T-helper 1 cell treated with Interleukin-12 subunit alpha and Interleukin-12 subunit beta and Interleukin-4 antibody, amounts not matched to agents 30 μg/mL and 1 μg/mL, for 36 hours (primary cell): ENCODE results near the gene TNRC6B.
"Not testable (repeated sequence)": the region's sequence is repeated elsewhere in the genome, so short reads cannot be mapped to it uniquely, and the experiment has no call there.

ENCODE experiments used
- H3K27ac Mint-ChIP-seq: one replicate; pipeline ENCODE4 v1.8.0; 2021; ENCODE audit warnings: mild to moderate bottlenecking, mixed read lengths
- H3K27me3 Mint-ChIP-seq: one replicate; pipeline ENCODE4 v1.8.0; 2021; ENCODE audit warnings: low read depth, mixed read lengths
- H3K36me3 Mint-ChIP-seq: one replicate; pipeline ENCODE4 v1.8.0; 2021; ENCODE audit warnings: low read depth, mixed read lengths
- H3K4me1 Mint-ChIP-seq: one replicate; pipeline ENCODE4 v1.8.0; 2021; ENCODE audit warnings: low read depth, mixed read lengths
- H3K4me3 Mint-ChIP-seq: one replicate; pipeline ENCODE4 v1.8.0; 2021; ENCODE audit warnings: mild to moderate bottlenecking, moderate library complexity, mixed read lengths
- H3K9me3 Mint-ChIP-seq: one replicate; pipeline ENCODE4 v1.8.0; 2021; ENCODE audit warnings: mixed read lengths

The TNRC6B gene

GRCh38 chr22:40194656-40195055 is 16.9 kb downstream of the TNRC6B start:
- Mint-ChIP-seq H3K27ac (no peak overlapping the region), H3K36me3 (peaks cover 12% of the 10 kb centered on the region), H3K4me3 (no peak overlapping the region), H3K27me3 (no peaks in the 10 kb centered on the region), H3K4me1 (peaks cover 44% of the 10 kb centered on the region), H3K9me3 (no peaks in the 10 kb centered on the region)

GRCh38 chr22:40196628-40197360 is 19.1 kb downstream of the TNRC6B start:
- Mint-ChIP-seq H3K36me3 (peaks cover 12% of the 10 kb centered on the region), H3K4me3 (no peak overlapping the region), H3K9me3 (no peaks in the 10 kb centered on the region), H3K27me3 (no peaks in the 10 kb centered on the region), H3K4me1 (peaks cover 38% of the 10 kb centered on the region), H3K27ac (peak overlapping the region; percentile 9)

- Mint-ChIP-seq H3K36me3 (peaks cover 12% of the 10 kb centered on the region), H3K4me1 (peaks cover 38% of the 10 kb centered on the region)
- not testable (repeated sequence) for H3K4me3 Mint-ChIP-seq, H3K9me3 Mint-ChIP-seq, H3K27ac Mint-ChIP-seq, H3K27me3 Mint-ChIP-seq
Observed at GRCh38 chr22:40197421-40197820, 19.7 kb downstream of the TNRC6B start.

GRCh38 chr22:40198733-40199132 is 21.0 kb downstream of the TNRC6B start:
- H3K27ac Mint-ChIP-seq, result no peak overlapping the region
- no peak overlapping the region for H3K4me3 Mint-ChIP-seq
- peaks cover 8% of the 10 kb centered on the region for H3K36me3 Mint-ChIP-seq
- H3K27me3 Mint-ChIP-seq, result no peaks in the 10 kb centered on the region
- H3K9me3 Mint-ChIP-seq, result no peaks in the 10 kb centered on the region
- H3K4me1 Mint-ChIP-seq, result peaks cover 41% of the 10 kb centered on the region

GRCh38 chr22:40199223-40199622 is 21.5 kb downstream of the TNRC6B start:
- peaks cover 42% of the 10 kb centered on the region for H3K4me1 Mint-ChIP-seq
- no peaks in the 10 kb centered on the region for H3K27me3 Mint-ChIP-seq
- no peak overlapping the region for H3K4me3 Mint-ChIP-seq
- no peak overlapping the region for H3K27ac Mint-ChIP-seq
- no peaks in the 10 kb centered on the region for H3K9me3 Mint-ChIP-seq
- H3K36me3 Mint-ChIP-seq, result peaks cover 7% of the 10 kb centered on the region

- Mint-ChIP-seq H3K27ac (no peak overlapping the region), H3K36me3 (peaks cover 7% of the 10 kb centered on the region), H3K9me3 (no peaks in the 10 kb centered on the region), H3K27me3 (no peaks in the 10 kb centered on the region), H3K4me3 (no peak overlapping the region), H3K4me1 (peaks cover 41% of the 10 kb centered on the region)
Observed at GRCh38 chr22:40199852-40200251, 22.1 kb downstream of the TNRC6B start.

- no peak overlapping the region for H3K27ac Mint-ChIP-seq
- peaks cover 41% of the 10 kb centered on the region for H3K4me1 Mint-ChIP-seq
- H3K27me3 Mint-ChIP-seq, result no peaks in the 10 kb centered on the region
- peaks cover 7% of the 10 kb centered on the region for H3K36me3 Mint-ChIP-seq
- H3K4me3 Mint-ChIP-seq, result no peak overlapping the region
- H3K9me3 Mint-ChIP-seq, result no peaks in the 10 kb centered on the region
Observed at GRCh38 chr22:40200795-40201530, 23.2 kb downstream of the TNRC6B start.

GRCh38 chr22:40202225-40202944 is 24.7 kb downstream of the TNRC6B start:
- Mint-ChIP-seq H3K27ac (no peak overlapping the region), H3K27me3 (no peaks in the 10 kb centered on the region), H3K36me3 (peaks cover 5% of the 10 kb centered on the region), H3K4me3 (no peak overlapping the region), H3K9me3 (no peaks in the 10 kb centered on the region), H3K4me1 (peaks cover 30% of the 10 kb centered on the region)

- peak overlapping the region; percentile 13 for H3K4me3 Mint-ChIP-seq
Observed at GRCh38 chr22:40203572-40203971, 25.8 kb downstream of the TNRC6B start.

GRCh38 chr22:40204321-40205116 is 26.8 kb downstream of the TNRC6B start:
- no peaks in the 10 kb centered on the region for H3K9me3 Mint-ChIP-seq
- H3K4me3 Mint-ChIP-seq, result no peak overlapping the region
- H3K27ac Mint-ChIP-seq, result no peak overlapping the region

More at GRCh38 chr22:40203572-40203971, 25.8 kb downstream of the TNRC6B start:
- Mint-ChIP-seq H3K27ac (peak overlapping the region; percentile 53), H3K27me3 (no peaks in the 10 kb centered on the region), H3K4me1 (peaks cover 30% of the 10 kb centered on the region), H3K9me3 (no peaks in the 10 kb centered on the region), H3K36me3 (peaks cover 5% of the 10 kb centered on the region)

GRCh38 chr22:40206561-40206960 is 28.8 kb downstream of the TNRC6B start:
- Mint-ChIP-seq H3K4me3 (no peak overlapping the region), H3K4me1 (peaks cover 38% of the 10 kb centered on the region), H3K9me3 (no peaks in the 10 kb centered on the region), H3K27me3 (no peaks in the 10 kb centered on the region), H3K36me3 (no peaks in the 10 kb centered on the region), H3K27ac (no peak overlapping the region)

More at GRCh38 chr22:40204321-40205116, 26.8 kb downstream of the TNRC6B start:
- H3K4me1 Mint-ChIP-seq, result peaks cover 28% of the 10 kb centered on the region
- peaks cover under 1% of the 10 kb centered on the region for H3K36me3 Mint-ChIP-seq
- H3K27me3 Mint-ChIP-seq, result no peaks in the 10 kb centered on the region

GRCh38 chr22:40210818-40211217 is 33.1 kb downstream of the TNRC6B start:
- Mint-ChIP-seq H3K27me3 (no peaks in the 10 kb centered on the region), H3K36me3 (peaks cover 7% of the 10 kb centered on the region), H3K9me3 (no peaks in the 10 kb centered on the region), H3K27ac (no peak overlapping the region), H3K4me3 (no peak overlapping the region), H3K4me1 (peaks cover 41% of the 10 kb centered on the region)

- H3K4me1 Mint-ChIP-seq, result peaks cover 48% of the 10 kb centered on the region
- peaks cover 7% of the 10 kb centered on the region for H3K36me3 Mint-ChIP-seq
- H3K4me3 Mint-ChIP-seq, result no peak overlapping the region
- H3K9me3 Mint-ChIP-seq, result no peaks in the 10 kb centered on the region
- H3K27me3 Mint-ChIP-seq, result no peaks in the 10 kb centered on the region
- H3K27ac Mint-ChIP-seq, result no peak overlapping the region
Observed at GRCh38 chr22:40211476-40212054, 33.8 kb downstream of the TNRC6B start.

GRCh38 chr22:40212121-40212520 is 34.4 kb downstream of the TNRC6B start:
- no peaks in the 10 kb centered on the region for H3K27me3 Mint-ChIP-seq
- no peaks in the 10 kb centered on the region for H3K9me3 Mint-ChIP-seq
- H3K27ac Mint-ChIP-seq, result no peak overlapping the region
- H3K36me3 Mint-ChIP-seq, result peaks cover 7% of the 10 kb centered on the region
- peaks cover 54% of the 10 kb centered on the region for H3K4me1 Mint-ChIP-seq
- no peak overlapping the region for H3K4me3 Mint-ChIP-seq
